NCI-H774 (cell line): ENCODE measurements around the gene ZBTB32.

Source experiments
- DNase-seq: peaks from one replicate; lab custom pipeline; 2025; lab: John Stamatoyannopoulos, UW

The ZBTB32 gene

DNA sequence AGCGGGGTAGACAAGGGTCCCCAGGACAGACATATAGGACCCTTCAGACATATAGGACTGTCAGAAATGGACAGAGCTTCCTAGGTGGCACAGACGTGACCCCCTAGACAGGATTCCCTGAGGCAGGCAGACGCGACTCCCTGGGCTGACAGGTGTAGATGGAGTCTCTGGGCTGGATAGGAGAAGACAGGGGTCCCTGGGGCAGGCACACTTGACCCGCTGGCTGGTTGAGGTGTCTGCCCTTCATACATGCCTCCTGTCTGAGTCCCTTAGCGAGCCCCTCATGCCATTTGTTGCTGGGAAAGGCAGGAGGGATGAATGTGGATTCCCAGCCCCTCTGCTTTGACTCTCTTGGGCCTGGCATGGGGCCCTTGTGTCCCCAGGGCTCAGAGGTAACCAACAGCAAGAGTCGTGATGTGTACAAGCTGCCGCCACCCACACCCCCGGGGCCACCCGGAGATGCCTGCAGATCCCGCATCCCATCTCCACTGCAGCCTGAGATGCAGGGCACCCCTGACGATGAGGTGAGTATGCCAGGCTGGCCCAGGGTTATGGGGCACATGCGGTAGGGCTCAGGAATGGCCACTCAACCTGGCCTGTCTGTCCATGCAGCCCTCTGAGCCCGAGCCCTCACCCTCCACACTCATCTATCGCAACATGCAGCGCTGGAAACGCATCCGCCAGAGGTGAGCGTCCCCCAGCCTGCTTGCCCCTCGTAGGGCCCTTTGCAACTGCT lies 49.4 kb downstream of the ZBTB32 start:
- DNase-seq: no peak

- DNase-seq: no peak
Observed at GRCh38 chr19:35754370-35755130, 50.2 kb downstream of the ZBTB32 start.

DNA sequence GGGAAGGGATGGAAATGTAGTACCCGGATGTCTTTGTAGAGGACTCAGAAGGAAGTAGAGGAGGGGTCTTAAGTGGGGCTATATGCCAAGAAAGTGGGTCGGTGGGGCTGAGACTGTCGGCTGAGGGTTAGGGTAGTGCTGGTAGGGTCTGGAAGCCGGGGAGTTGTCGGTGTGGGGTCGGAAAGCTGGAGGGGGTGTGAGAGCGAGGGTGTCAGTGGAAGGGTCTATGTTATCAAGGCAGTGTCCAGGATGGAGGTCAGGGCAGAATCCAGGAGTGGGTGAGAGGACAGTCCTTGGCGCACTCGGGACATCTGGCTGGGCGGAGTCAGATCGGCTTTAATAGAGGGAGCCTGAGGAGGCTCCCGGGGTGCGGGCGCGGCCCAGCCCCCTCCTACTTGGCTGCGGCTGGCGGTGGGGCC lies 50.8 kb downstream of the ZBTB32 start:
- no peak for DNase-seq

GRCh38 chr19:35755550-35756376 lies 51.4 kb downstream of the ZBTB32 start:
- DNase-seq: no peak

DNA sequence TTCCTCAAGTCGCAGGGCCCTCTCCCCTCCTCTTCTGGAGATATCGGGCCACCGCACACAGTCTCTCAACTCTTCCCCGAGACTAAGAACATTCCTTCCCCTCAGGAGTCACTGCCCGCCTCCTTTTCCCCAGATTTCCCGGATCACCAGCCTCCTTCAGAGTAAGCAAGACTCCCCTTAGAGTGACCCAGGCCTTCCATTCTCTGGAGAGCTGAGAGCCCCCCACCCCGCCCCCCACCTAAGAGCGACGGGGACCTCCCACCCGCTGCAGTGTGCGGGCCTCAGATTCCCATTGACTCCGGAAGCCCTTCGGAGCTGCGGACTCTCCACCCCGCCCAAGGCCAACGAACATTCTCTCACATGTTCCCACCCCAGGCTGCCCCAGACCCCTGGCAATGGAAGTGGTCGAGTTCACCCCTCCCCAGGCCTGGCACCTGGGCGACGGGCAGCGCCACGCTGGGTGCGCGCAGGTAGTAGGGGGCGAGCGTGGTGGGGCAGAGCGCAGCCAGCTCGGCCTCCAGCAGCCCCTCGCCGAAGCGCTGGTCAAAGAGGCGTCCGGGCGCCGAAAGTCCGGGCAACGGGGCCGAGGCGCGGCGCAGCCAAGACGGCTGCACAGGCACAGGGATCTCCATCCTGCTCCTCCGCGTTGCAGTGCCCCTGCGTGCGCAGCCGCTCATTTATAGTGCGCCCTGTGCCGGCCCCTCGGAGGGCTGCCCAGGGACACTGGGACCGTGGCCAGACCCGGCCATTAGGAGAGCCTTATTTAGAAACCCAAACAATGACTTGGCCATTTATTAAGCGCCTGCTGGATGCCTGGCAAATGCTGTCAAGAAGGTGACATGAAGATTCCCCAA lies 52.2 kb downstream of the ZBTB32 start, which contains the start of gene HSPB6:
TSS of gene HSPB6 (minus strand) at position 653 of the 854 bp plus-strand sequence. CDS start at position 632, 21 bp downstream.
- DNase-seq: no peak

DNA sequence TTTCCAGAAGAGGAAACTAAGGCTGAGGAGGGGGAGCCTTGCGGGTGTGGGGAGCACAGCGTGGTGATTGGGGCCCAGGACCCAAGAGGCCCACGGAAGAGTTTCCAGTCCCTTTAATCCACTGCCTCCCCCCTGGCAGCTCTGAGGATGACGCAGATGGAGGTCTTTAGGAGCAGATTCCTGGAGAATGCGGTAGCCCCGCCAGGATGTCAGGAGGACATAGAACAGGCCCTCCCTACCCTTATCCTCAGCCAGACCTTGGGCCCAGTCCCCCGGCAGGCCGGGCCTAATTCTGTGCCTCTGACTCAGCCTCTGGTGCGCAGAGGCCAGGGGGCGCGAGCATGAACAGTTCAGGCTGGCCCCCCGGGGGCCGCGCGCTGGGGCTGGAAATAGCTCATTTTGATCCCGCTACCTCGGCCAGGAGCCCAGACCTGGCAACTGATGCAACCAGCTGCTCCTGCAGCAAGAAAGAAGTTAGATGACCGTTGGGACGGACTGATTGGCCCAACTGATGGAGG lies 52.9 kb downstream of the ZBTB32 start:
- peak; percentile 63 for DNase-seq

GRCh38 chr19:35757749-35758608 lies 53.6 kb downstream of the ZBTB32 start, which contains the start of gene PROSER3:
Gene PROSER3 (plus strand): TSS chr19:35758176. CDS start chr19:35758216, 40 bp downstream.
- peak; percentile 98 for DNase-seq

GRCh38 chr19:35759697-35760096 lies 55.3 kb downstream of the ZBTB32 start:
- DNase-seq: no peak

DNA sequence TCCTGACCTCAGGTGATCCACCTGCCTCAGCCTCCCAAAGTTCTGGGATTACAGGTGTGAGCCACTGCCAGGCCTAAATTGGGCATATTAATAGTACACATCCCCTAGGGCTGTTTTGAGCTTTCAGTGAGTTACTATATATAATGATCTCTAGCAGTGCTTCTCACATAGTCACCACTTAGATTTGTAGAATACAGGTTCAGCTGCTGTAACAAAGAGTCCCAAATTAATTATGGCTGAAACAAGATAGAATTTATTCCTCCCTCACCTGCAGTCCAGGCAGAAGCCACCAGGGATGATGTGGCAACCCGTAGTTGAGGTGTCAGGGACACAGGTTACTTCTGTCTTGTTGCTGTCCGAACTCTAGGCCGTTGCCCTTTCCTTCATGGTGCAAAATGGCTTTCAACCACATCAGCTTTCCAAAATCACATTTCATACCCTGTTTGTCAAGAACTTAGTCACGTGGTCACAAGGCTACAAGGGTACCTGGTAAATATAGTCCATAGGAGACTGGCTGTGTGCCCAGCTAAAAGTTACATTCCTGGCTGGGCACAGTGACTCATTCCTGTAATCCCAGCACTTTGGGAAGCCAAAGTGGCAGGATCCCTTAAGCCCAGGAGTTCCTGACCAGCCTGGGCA lies 56.5 kb downstream of the ZBTB32 start:
- no peak for DNase-seq

GRCh38 chr19:35764432-35765315 lies 60.3 kb downstream of the ZBTB32 start:
- DNase-seq: no peak
